DND-41 (cell line): ENCODE data around the gene PHACTR1.

Experiments used
- ATAC-seq: fragments of 200-7000 bp; cut with Tn5 transposase; 3 replicates; pipeline ENCODE4 v1.9.1; 2021; ENCODE audit warnings: low read depth; ENCODE audit not compliant: insufficient read depth
- DNase-seq: peaks from one replicate; pipeline ENCODE4 v3.0.0-alpha.2; 2020
- H2AFZ ChIP-seq: 2 replicates; pipeline ENCODE4 v1.6.0; 2012; ENCODE audit warnings: low read depth, low read length
- H3K27ac ChIP-seq: 2 replicates; pipeline ENCODE4 v1.5.1; 2012; ENCODE audit warnings: low read length, inconsistent platforms
- H3K27me3 ChIP-seq: fragments of 200-600 bp; sonication (generic); 2 replicates; pipeline ENCODE4 v1.6.0; 2012; ENCODE audit warnings: low read length, mild to moderate bottlenecking, inconsistent platforms; ENCODE audit not compliant: insufficient read depth, poor library complexity
- H3K36me3 ChIP-seq: 2 replicates; pipeline ENCODE4 v1.5.1; 2012; ENCODE audit warnings: low read length, inconsistent platforms; ENCODE audit not compliant: insufficient read depth
- H3K4me1 ChIP-seq: 2 replicates; pipeline ENCODE4 v1.5.1; 2012; ENCODE audit warnings: mild to moderate bottlenecking, low read length; ENCODE audit not compliant: insufficient read depth
- H3K4me2 ChIP-seq: 2 replicates; pipeline ENCODE4 v1.6.0; 2012; ENCODE audit warnings: mild to moderate bottlenecking, moderate library complexity, low read length, inconsistent platforms; ENCODE audit not compliant: insufficient read depth
- H3K4me3 ChIP-seq, 2 experiments: fragments of 200-600 bp in 1 of 2; shearing (Covaris generic) in 1 of 2; 2 replicates each; pipeline ENCODE4 v1.5.1; 2012 to 2016; ENCODE audit warnings: inconsistent platforms in 2 of 2, low read length in 2 of 2, mild to moderate bottlenecking in 2 of 2, low read depth in 1 of 2, moderate library complexity in 1 of 2
- H3K79me2 ChIP-seq: 2 replicates; pipeline ENCODE4 v1.6.0; 2012; ENCODE audit warnings: low read length, inconsistent platforms; ENCODE audit not compliant: insufficient read depth
- H3K9ac ChIP-seq: 2 replicates; pipeline ENCODE4 v1.6.0; 2012; ENCODE audit warnings: low read depth, mild to moderate bottlenecking, inconsistent platforms, low read length, moderate library complexity
- H3K9me3 ChIP-seq: 2 replicates; pipeline ENCODE4 v1.5.1; 2012; ENCODE audit warnings: low read length, moderate library complexity, mild to moderate bottlenecking, inconsistent platforms; ENCODE audit not compliant: insufficient read depth, severe bottlenecking
- H4K20me1 ChIP-seq: 2 replicates; pipeline ENCODE4 v1.6.0; 2012; ENCODE audit warnings: low read length; ENCODE audit not compliant: insufficient read depth
- CTCF ChIP-seq: IDR thresholded peaks from 2 replicates; pipeline ENCODE4 v1.5.1; 2012; ENCODE audit warnings: borderline replicate concordance, low read length, moderate library complexity, mild to moderate bottlenecking; ENCODE audit not compliant: poor library complexity, severe bottlenecking; ENCODE audit errors: extremely low read depth
- EZH2 ChIP-seq: IDR thresholded peaks from 3 replicates; pipeline ENCODE4 v1.6.1; 2012; ENCODE audit warnings: borderline replicate concordance, low read depth, mild to moderate bottlenecking, moderate library complexity, low read length, inconsistent platforms; ENCODE audit not compliant: severe bottlenecking

The PHACTR1 gene

GRCh38 chr6:13297391-13297790 lies 580.8 kb downstream of the PHACTR1 start:
- no peaks in the 10 kb centered on the region for H3K27me3 ChIP-seq
- H3K4me3 ChIP-seq: no peak overlapping the region
- H3K27ac ChIP-seq: no peak overlapping the region
- no peaks in the 10 kb centered on the region for H3K9me3 ChIP-seq
- DNase-seq (no peak), ATAC-seq (no peak)
- H3K4me1 ChIP-seq: no peaks in the 10 kb centered on the region
- no peaks in the 10 kb centered on the region for H4K20me1 ChIP-seq
- H3K79me2 ChIP-seq: no peaks in the 10 kb centered on the region
- no peak overlapping the region for H3K9ac ChIP-seq
- no peak overlapping the region for H3K4me2 ChIP-seq
- no peak for TF ChIP-seq CTCF
- TF ChIP-seq EZH2: no peak
- peaks cover 72% of the 10 kb centered on the region for H3K36me3 ChIP-seq
- H2AFZ ChIP-seq: no peak overlapping the region

- no peaks in the 10 kb centered on the region for H3K27me3 ChIP-seq
- H3K4me3 ChIP-seq: no peak overlapping the region
- H3K4me1 ChIP-seq: no peaks in the 10 kb centered on the region
- no peak for TF ChIP-seq EZH2
- H3K36me3 ChIP-seq: peaks cover 75% of the 10 kb centered on the region
- no peak overlapping the region for H3K9ac ChIP-seq
- H2AFZ ChIP-seq: no peak overlapping the region
- no peak overlapping the region for H3K4me2 ChIP-seq
- DNase-seq: no peak
- no peaks in the 10 kb centered on the region for H3K79me2 ChIP-seq
- H4K20me1 ChIP-seq: 0 out of 2 replicates have a peak, but pooled peaks cover 3% of the 10 kb centered on the region
- ATAC-seq: no peak
- H3K27ac ChIP-seq: no peak overlapping the region
- H3K9me3 ChIP-seq: no peaks in the 10 kb centered on the region
Measured at GRCh38 chr6:13298446-13298845, 581.9 kb downstream of the PHACTR1 start.

GRCh38 chr6:13299403-13299821 lies 582.8 kb downstream of the PHACTR1 start:
- DNase-seq (no peak), ATAC-seq (no peak)
- H2AFZ ChIP-seq: no peak overlapping the region
- no peak overlapping the region for H3K9ac ChIP-seq
- no peaks in the 10 kb centered on the region for H3K79me2 ChIP-seq
- no peak overlapping the region for H3K4me3 ChIP-seq
- no peak overlapping the region for H3K27ac ChIP-seq
- H4K20me1 ChIP-seq: 0 out of 2 replicates have a peak, but pooled peaks cover 3% of the 10 kb centered on the region
- no peaks in the 10 kb centered on the region for H3K9me3 ChIP-seq
- H3K4me1 ChIP-seq: no peaks in the 10 kb centered on the region
- peaks cover 72% of the 10 kb centered on the region for H3K36me3 ChIP-seq
- no peak overlapping the region for H3K4me2 ChIP-seq
- H3K27me3 ChIP-seq: no peaks in the 10 kb centered on the region
- TF ChIP-seq EZH2: no peak
- TF ChIP-seq CTCF: no peak

GRCh38 chr6:13299918-13300317 lies 583.4 kb downstream of the PHACTR1 start:
- TF ChIP-seq EZH2 (no peak), CTCF (no peak)
- no peak overlapping the region for H3K9ac ChIP-seq
- ATAC-seq (no peak), DNase-seq (no peak)
- H3K79me2 ChIP-seq: no peaks in the 10 kb centered on the region
- H3K4me2 ChIP-seq: no peak overlapping the region
- no peak overlapping the region for H3K27ac ChIP-seq
- H3K9me3 ChIP-seq: no peaks in the 10 kb centered on the region
- H3K4me1 ChIP-seq: no peaks in the 10 kb centered on the region
- 0 out of 2 replicates have a peak, but pooled peaks cover 3% of the 10 kb centered on the region for H4K20me1 ChIP-seq
- peaks cover 72% of the 10 kb centered on the region for H3K36me3 ChIP-seq
- no peak overlapping the region for H2AFZ ChIP-seq
- no peaks in the 10 kb centered on the region for H3K27me3 ChIP-seq
- no peak overlapping the region for H3K4me3 ChIP-seq
